ENCODE measurements around the gene ACACB.

- TF ChIP-seq POLR2AphosphoS5 (IDR thresholded peaks at IDR 0.05; ENCODE audit: low read depth, low read length) (no peak), POLR2A (IDR thresholded peaks at IDR 0.05; ENCODE audit: low read depth, low read length) (no peak), SPI1 (IDR thresholded peaks at IDR 0.05; ENCODE audit: low read depth, low read length) (no peak)
Measured at GRCh38 chr12:109295764-109296425, 179.5 kb downstream of the ACACB start.
